Measurements from ENCODE around the gene CCT8L2. TPM values are rescaled to one million over a fixed set of nuclear protein-coding genes. Genes with fewer than 3 reads are reported as not detected.
"Not testable (repeated sequence)": the region's sequence is repeated elsewhere in the genome, so short reads cannot be mapped to it uniquely, and the experiment has no call there.

CCT8L2 gene
- total and polyA plus RNA-seq, 8 donors = not detected

GRCh38 chr22:16586991-16587390 is 5.6 kb downstream of the CCT8L2 start:
- 40 to 43% methylated on average over 3 of the region's 3 CpGs for WGBS, 2 donors
- intact Hi-C loops (cut with DNase I) = no loop called here

GRCh38 chr22:16586170-16586569 is 6.4 kb downstream of the CCT8L2 start:
- no peaks in the 10 kb centered on the region for H3K4me1 ChIP-seq
- no peaks in the 10 kb centered on the region for H3K36me3 ChIP-seq
- no peaks in the 10 kb centered on the region for H3K9me3 ChIP-seq
- H3K27me3 ChIP-seq = no peaks in the 10 kb centered on the region
- TF ChIP-seq CTCF (IDR thresholded peaks at IDR 0.05) = no peak
- no peak overlapping the region for H3K4me3 ChIP-seq
- ATAC-seq (no peak), DNase-seq (no peak), FAIRE-seq (no peak)
- intact Hi-C loops (cut with DNase I) = no loop called here
- 48 to 85% methylated on average over 2 of the region's 2 CpGs for WGBS, 2 donors
- no peak overlapping the region for H3K27ac ChIP-seq

More at GRCh38 chr22:16586991-16587390, 5.6 kb downstream of the CCT8L2 start:
- H3K36me3 ChIP-seq = no peaks in the 10 kb centered on the region
- no peaks in the 10 kb centered on the region for H3K9me3 ChIP-seq
- H3K27me3 ChIP-seq = no peaks in the 10 kb centered on the region
- DNase-seq = no peak
- no peaks in the 10 kb centered on the region for H3K4me1 ChIP-seq
- no peak overlapping the region for H3K4me3 ChIP-seq
- ATAC-seq = no peak
- no peak for TF ChIP-seq CTCF (IDR thresholded peaks at IDR 0.05)
- no peak overlapping the region for H3K27ac ChIP-seq
- FAIRE-seq = no peak

GRCh38 chr22:16580872-16581271 is 11.7 kb downstream of the CCT8L2 start:
- H3K27ac ChIP-seq; H3K9me3 ChIP-seq; H3K27me3 ChIP-seq; DNase-seq; H3K36me3 ChIP-seq; H3K4me1 ChIP-seq; H3K4me3 ChIP-seq; FAIRE-seq; intact Hi-C loops (cut with DNase I): not testable (repeated sequence)
- 65% methylated on average over 1 of the region's 2 CpGs for WGBS, 2 donors
- peak in 2 of 4 donors; percentile 47 to 64 for ATAC-seq

- WGBS, 2 donors = 61 to 62% methylated on average over 2 of the region's 2 CpGs
- intact Hi-C loops (cut with DNase I); H3K36me3 ChIP-seq; H3K27me3 ChIP-seq; ATAC-seq; H3K4me1 ChIP-seq; H3K4me3 ChIP-seq; DNase-seq; H3K9me3 ChIP-seq; H3K27ac ChIP-seq: not testable (repeated sequence)
- peak; percentile 68 for FAIRE-seq
Observed at GRCh38 chr22:16569240-16569834, 23.3 kb downstream of the CCT8L2 start.

- FAIRE-seq (no peak), DNase-seq (no peak), ATAC-seq (no peak)
- intact Hi-C loops (cut with DNase I) = no loop called here
- Histone ChIP-seq H3K27me3 (no peaks in the 10 kb centered on the region), H3K4me1 (no peaks in the 10 kb centered on the region), H3K9me3 (no peaks in the 10 kb centered on the region), H3K4me3 (no peak overlapping the region), H3K36me3 (no peaks in the 10 kb centered on the region), H3K27ac (no peak overlapping the region)
- 47 to 49% methylated on average over 6 of the region's 6 CpGs for WGBS, 2 donors
- TF ChIP-seq CTCF (IDR thresholded peaks at IDR 0.05) = no peak
Observed at GRCh38 chr22:16568425-16568758, 24.2 kb downstream of the CCT8L2 start.

- intact Hi-C loops (cut with DNase I); H3K27me3 ChIP-seq; H3K36me3 ChIP-seq; FAIRE-seq; H3K27ac ChIP-seq; H3K9me3 ChIP-seq; H3K4me3 ChIP-seq; H3K4me1 ChIP-seq; ATAC-seq: not testable (repeated sequence)
- 61 to 68% methylated on average over 12 to 13 of the region's 13 CpGs for WGBS, 2 donors
- DNase-seq = peak in 2 of 6 donors; percentile 25 to 79
Observed at GRCh38 chr22:16567617-16568424, 24.8 kb downstream of the CCT8L2 start.

- H3K4me1 ChIP-seq; H3K36me3 ChIP-seq; ATAC-seq; H3K9me3 ChIP-seq; intact Hi-C loops (cut with DNase I); H3K27me3 ChIP-seq; H3K4me3 ChIP-seq; FAIRE-seq; H3K27ac ChIP-seq: not testable (repeated sequence)
- WGBS, 2 donors = 67 to 77% methylated on average over 7 of the region's 7 CpGs
- DNase-seq = peak in 2 of 6 donors; percentile 16 to 77
Observed at GRCh38 chr22:16566421-16567151, 26.0 kb downstream of the CCT8L2 start.

- H3K4me3 ChIP-seq; H3K9me3 ChIP-seq; ATAC-seq; intact Hi-C loops (cut with DNase I); FAIRE-seq; H3K36me3 ChIP-seq; H3K4me1 ChIP-seq; H3K27me3 ChIP-seq; H3K27ac ChIP-seq: not testable (repeated sequence)
- DNase-seq = peak in 2 of 6 donors; percentile 12 to 78
- 65 to 68% methylated on average over 14 to 15 of the region's 15 CpGs for WGBS, 2 donors
Observed at GRCh38 chr22:16565585-16566420, 26.8 kb downstream of the CCT8L2 start.
